HepG2 (cell line): Measurements from ENCODE around the gene MBTPS1. TPM values are rescaled to one million over a fixed set of nuclear protein-coding genes. Genes with fewer than 3 reads are reported as not detected.

ENCODE experiments used
- DRAP1 ChIP-seq: IDR thresholded peaks from 2 replicates; pipeline ENCODE4 v1.6.1; 2016; ENCODE audit warnings: missing genetic modification reagents, missing compliant biosample characterization
- FOXC1 ChIP-seq: sonication (generic); formaldehyde crosslinking; IDR thresholded peaks from 2 replicates; pipeline ENCODE4 v1.8.0; 2022; ENCODE audit warnings: mild to moderate bottlenecking, missing genetic modification reagents, borderline replicate concordance
- GLI4 ChIP-seq: sonication (generic); formaldehyde crosslinking; IDR thresholded peaks from 2 replicates; pipeline ENCODE4 v1.5.1; 2020; ENCODE audit warnings: missing genetic modification reagents, mild to moderate bottlenecking, moderate library complexity, borderline replicate concordance
- IRX3 ChIP-seq: sonication (generic); formaldehyde crosslinking; IDR thresholded peaks from 2 replicates; pipeline ENCODE4 v1.8.1; 2023; ENCODE audit warnings: mild to moderate bottlenecking, low read depth, missing genetic modification reagents, borderline replicate concordance
- MAZ ChIP-seq, 2 experiments: sonication (generic) in 1 of 2; formaldehyde crosslinking in 1 of 2; IDR thresholded peaks; 2 replicates each; pipeline versions ENCODE4 v1.5.0 to v1.6.1; 2012 to 2020; ENCODE audit warnings: low read depth in 2 of 2, mild to moderate bottlenecking in 2 of 2, borderline replicate concordance in 1 of 2, improper control_type of control experiment in 1 of 2, low read length in 1 of 2, missing genetic modification reagents in 1 of 2, moderate library complexity in 1 of 2
- NFAT5 ChIP-seq: sonication (generic); formaldehyde crosslinking; IDR thresholded peaks from 2 replicates; pipeline ENCODE4 v1.4.0; 2020; ENCODE audit warnings: missing genetic modification reagents
- NFYB ChIP-seq: sonication (generic); formaldehyde crosslinking; IDR thresholded peaks from 2 replicates; pipeline ENCODE4 v1.4.0; 2020; ENCODE audit warnings: missing genetic modification reagents
- RNF2 ChIP-seq: fragments of 450-650 bp; conservative IDR thresholded peaks from 2 replicates; pipeline ENCODE4 v1.6.1; 2016; ENCODE audit warnings: low read depth
- SATB2 ChIP-seq: sonication (generic); formaldehyde crosslinking; IDR thresholded peaks from 2 replicates; pipeline ENCODE4 v1.5.0; 2020; ENCODE audit warnings: missing genetic modification reagents
- TOE1 ChIP-seq: sonication (generic); formaldehyde crosslinking; IDR thresholded peaks from 2 replicates; pipeline ENCODE4 v1.4.0; 2020; ENCODE audit warnings: mild to moderate bottlenecking, missing genetic modification reagents
- TOPORS ChIP-seq: sonication (generic); formaldehyde crosslinking; IDR thresholded peaks from 2 replicates; pipeline ENCODE4 v1.8.0; 2023; ENCODE audit warnings: mild to moderate bottlenecking, missing genetic modification reagents
- TP53 ChIP-seq: sonication (generic); formaldehyde crosslinking; conservative IDR thresholded peaks from 2 replicates; pipeline ENCODE4 v1.4.0; 2020; ENCODE audit warnings: missing genetic modification reagents
- ZFAT ChIP-seq: sonication (generic); formaldehyde crosslinking; conservative IDR thresholded peaks from 2 replicates; pipeline ENCODE4 v1.8.1; 2023; ENCODE audit warnings: missing genetic modification reagents, inconsistent platforms
- ZNF225 ChIP-seq: sonication (generic); formaldehyde crosslinking; IDR thresholded peaks from 2 replicates; pipeline ENCODE4 v1.4.0; 2020; ENCODE audit warnings: mild to moderate bottlenecking, missing genetic modification reagents
- ZNF264 ChIP-seq: sonication (generic); formaldehyde crosslinking; IDR thresholded peaks from 2 replicates; pipeline ENCODE4 v1.4.0; 2020; ENCODE audit warnings: missing genetic modification reagents
- ZNF367 ChIP-seq: sonication (generic); formaldehyde crosslinking; IDR thresholded peaks from 2 replicates; pipeline ENCODE4 v1.4.0; 2020; ENCODE audit warnings: missing genetic modification reagents, borderline replicate concordance
- ZNF460 ChIP-seq: sonication (generic); formaldehyde crosslinking; IDR thresholded peaks from 2 replicates; pipeline ENCODE4 v1.5.1; 2020; ENCODE audit warnings: missing genetic modification reagents, mild to moderate bottlenecking, borderline replicate concordance
- ZNF614 ChIP-seq: IDR thresholded peaks from 2 replicates; pipeline ENCODE4 v1.6.1; 2018; ENCODE audit warnings: missing biosample characterization, missing genetic modification reagents, inconsistent platforms, borderline replicate concordance
- ZNF724P ChIP-seq: sonication (generic); formaldehyde crosslinking; IDR thresholded peaks from 2 replicates; pipeline ENCODE4 v1.8.0; 2022; ENCODE audit warnings: missing genetic modification reagents, borderline replicate concordance
- ZNF746 ChIP-seq: sonication (generic); formaldehyde crosslinking; IDR thresholded peaks from 2 replicates; pipeline ENCODE4 v1.8.0; 2022; ENCODE audit warnings: mild to moderate bottlenecking, missing genetic modification reagents
- ZNF792 ChIP-seq: IDR thresholded peaks from 2 replicates; pipeline ENCODE4 v1.6.1; 2016
- ZNF816 ChIP-seq: sonication (generic); formaldehyde crosslinking; IDR thresholded peaks from 2 replicates; pipeline ENCODE4 v1.8.0; 2022; ENCODE audit warnings: missing genetic modification reagents, mild to moderate bottlenecking, borderline replicate concordance
- ZNF841 ChIP-seq: sonication (generic); formaldehyde crosslinking; IDR thresholded peaks from 2 replicates; pipeline ENCODE4 v1.8.1; 2023; ENCODE audit warnings: missing genetic modification reagents, borderline replicate concordance
- ZSCAN20 ChIP-seq: sonication (generic); formaldehyde crosslinking; IDR thresholded peaks from 2 replicates; pipeline ENCODE4 v1.4.0; 2020; ENCODE audit warnings: missing genetic modification reagents, mild to moderate bottlenecking, borderline replicate concordance
- polyA plus RNA-seq, 8 experiments: library from polyadenylated mRNA; depleted of rRNA in 3 of 8; stranded (reverse) in 7 of 8; unstranded in 1 of 8; fragments of >200 nt; fragmentation: Illumina TruSeq in 4 of 8; extraction: Trizol in 4 of 8; gene quantifications; 2 replicates each; pipeline versions ENCODE4 v1.2.1 to v1.2.3, GENCODE V29; 2011 to 2016; ENCODE audit warnings: low read depth in 4 of 8, missing spikeins in 1 of 8, mixed read lengths in 1 of 8; ENCODE audit not compliant: insufficient read depth in 1 of 8
- total RNA-seq, 5 experiments: library from RNA; depleted of rRNA; stranded (reverse); fragments of >200 nt; fragmentation: Illumina TruSeq; extraction: Trizol; gene quantifications; 2 replicates each; pipeline ENCODE4 v1.2.3, GENCODE V29; 2016; ENCODE audit warnings: low read depth in 1 of 5

MBTPS1 gene
- total and polyA plus RNA-seq, 2 of the 13 experiments (the other 11 are each of a cell fraction or from before 2014, with no cell fraction given) = 56.7 to 91.3 TPM

GRCh38 chr16:84115919-84116719, 623 bp downstream of the MBTPS1 start (continued):
- no peak for TF ChIP-seq GLI4 (CRISPR knock-in tag)
- no peak for TF ChIP-seq ZNF225 (CRISPR knock-in tag)
- 0 out of 2 replicates have a peak, but pooled peaks have one; percentile 57 for TF ChIP-seq ZSCAN20 (CRISPR knock-in tag)
- no peak for TF ChIP-seq ZNF460 (CRISPR knock-in tag)
- TF ChIP-seq ZNF614 (CRISPR knock-in tag) = no peak
- peak; percentile 27; the same call in 1 of the 2 replicates for TF ChIP-seq ZNF816
- TF ChIP-seq ZNF841 (CRISPR knock-in tag) = no peak
- TF ChIP-seq TOE1 (CRISPR knock-in tag) = no peak
- TF ChIP-seq TP53 (CRISPR knock-in tag) = 0 out of 2 replicates have a peak, but pooled peaks have one; percentile 54
- TF ChIP-seq ZNF367 = peak; percentile 72; the same call in 1 of the 2 replicates
- TF ChIP-seq ZNF724P (CRISPR knock-in tag) = no peak
- no peak for TF ChIP-seq ZNF792 (CRISPR knock-in tag)
- TF ChIP-seq RNF2 = no peak
- peak; percentile 88; the same call in 1 of the 2 replicates for TF ChIP-seq SATB2 (CRISPR knock-in tag)
- no peak for TF ChIP-seq DRAP1 (CRISPR knock-in tag)
- TF ChIP-seq NFYB (CRISPR knock-in tag) = no peak
- no peak for TF ChIP-seq ZNF746 (CRISPR knock-in tag)
- TF ChIP-seq FOXC1 (CRISPR knock-in tag) = peak; percentile 6; the same call in 1 of the 2 replicates
- TF ChIP-seq ZFAT = peak; percentile 84; the same call in 1 of the 2 replicates
- no peak for TF ChIP-seq IRX3 (CRISPR knock-in tag)
- no peak for TF ChIP-seq MAZ (IDR thresholded peaks at IDR 0.05; ENCODE audit: borderline replicate concordance, low read depth, low read length)
- no peak for TF ChIP-seq MAZ (CRISPR knock-in tag; IDR thresholded peaks at IDR 0.05; ENCODE audit: low read depth)
- 0 out of 2 replicates have a peak, but pooled peaks have one; percentile 37 for TF ChIP-seq NFAT5
- no peak for TF ChIP-seq TOPORS
- peak; percentile 49; the same call in 1 of the 2 replicates for TF ChIP-seq ZNF264 (CRISPR knock-in tag)
